ENCODE results near the gene PMS1.

Gene PMS1

DNA sequence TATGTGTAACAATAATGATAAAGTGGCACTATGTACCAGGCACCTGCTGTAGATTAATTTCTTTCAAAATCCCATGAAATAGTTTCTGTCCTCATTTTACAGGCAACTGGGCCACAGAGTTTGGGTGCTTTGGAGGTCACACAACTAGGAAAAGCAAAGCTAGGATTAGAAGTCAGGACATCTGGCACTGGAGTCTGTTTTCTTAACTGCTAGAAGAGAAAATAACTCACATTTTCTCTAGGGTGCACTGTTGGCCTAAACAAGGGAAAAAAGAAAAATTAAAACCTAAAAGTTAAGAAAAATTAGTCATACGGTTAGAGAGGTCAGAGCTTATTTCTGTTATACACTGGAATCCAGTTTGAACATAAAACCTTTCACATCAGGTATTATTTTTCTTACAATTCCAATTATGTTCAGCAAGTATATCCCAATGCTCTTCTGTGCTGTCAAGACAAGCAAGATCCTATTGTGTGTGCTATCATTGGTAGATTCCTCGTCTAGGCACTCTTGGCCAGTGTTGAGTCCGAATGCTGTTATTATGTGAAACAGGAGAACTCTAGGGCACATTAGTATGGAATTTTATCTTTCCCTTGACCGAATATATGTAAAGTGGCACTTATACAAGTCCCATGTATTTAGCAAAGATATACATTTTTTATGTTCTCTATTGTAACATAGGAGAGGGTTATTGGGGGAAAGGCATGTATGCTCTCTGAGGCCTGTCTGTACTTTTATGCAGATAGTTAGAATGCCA, 20.2 kb upstream of the PMS1 start:
- H3K4me3 ChIP-seq (ENCODE audit: low read depth, low read length) = no peak overlapping the region

DNA sequence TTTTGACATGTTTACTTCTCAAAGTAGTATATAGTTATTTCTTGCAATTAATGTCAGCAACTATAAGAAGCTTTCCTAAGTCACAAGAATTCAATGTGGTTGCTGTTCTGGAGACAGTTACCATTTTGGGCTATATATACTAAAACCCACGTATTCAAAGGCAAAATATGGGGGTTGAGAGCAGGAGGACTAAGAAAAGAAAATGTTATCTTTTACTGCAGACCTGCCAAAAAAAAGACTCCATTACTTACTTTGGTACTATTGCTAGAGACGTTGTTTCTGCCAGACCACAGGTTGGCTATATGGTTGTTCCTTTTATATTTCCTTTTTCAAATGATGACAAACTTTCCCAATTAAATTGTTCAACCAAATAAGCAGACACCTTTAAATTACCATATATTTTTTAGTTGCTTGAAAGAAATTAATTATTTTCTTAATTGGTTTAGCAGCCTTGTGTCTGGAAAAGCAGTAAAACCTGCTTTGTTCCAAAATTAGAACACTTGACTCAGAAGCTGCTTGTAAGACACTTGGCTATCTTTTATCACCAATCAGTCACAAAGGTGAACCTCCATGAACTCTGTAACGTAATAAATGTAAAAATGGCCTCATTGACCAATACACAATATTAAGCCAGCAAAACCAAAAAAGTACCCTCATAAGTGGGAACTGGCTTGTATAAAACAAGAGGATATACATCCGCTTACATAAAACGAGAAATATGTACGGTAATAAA, 13.5 kb upstream of the PMS1 start:
- TF ChIP-seq, protein P1, sequence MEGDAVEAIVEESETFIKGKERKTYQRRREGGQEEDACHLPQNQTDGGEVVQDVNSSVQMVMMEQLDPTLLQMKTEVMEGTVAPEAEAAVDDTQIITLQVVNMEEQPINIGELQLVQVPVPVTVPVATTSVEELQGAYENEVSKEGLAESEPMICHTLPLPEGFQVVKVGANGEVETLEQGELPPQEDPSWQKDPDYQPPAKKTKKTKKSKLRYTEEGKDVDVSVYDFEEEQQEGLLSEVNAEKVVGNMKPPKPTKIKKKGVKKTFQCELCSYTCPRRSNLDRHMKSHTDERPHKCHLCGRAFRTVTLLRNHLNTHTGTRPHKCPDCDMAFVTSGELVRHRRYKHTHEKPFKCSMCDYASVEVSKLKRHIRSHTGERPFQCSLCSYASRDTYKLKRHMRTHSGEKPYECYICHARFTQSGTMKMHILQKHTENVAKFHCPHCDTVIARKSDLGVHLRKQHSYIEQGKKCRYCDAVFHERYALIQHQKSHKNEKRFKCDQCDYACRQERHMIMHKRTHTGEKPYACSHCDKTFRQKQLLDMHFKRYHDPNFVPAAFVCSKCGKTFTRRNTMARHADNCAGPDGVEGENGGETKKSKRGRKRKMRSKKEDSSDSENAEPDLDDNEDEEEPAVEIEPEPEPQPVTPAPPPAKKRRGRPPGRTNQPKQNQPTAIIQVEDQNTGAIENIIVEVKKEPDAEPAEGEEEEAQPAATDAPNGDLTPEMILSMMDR (IDR thresholded peaks at IDR 0.05; ENCODE audit: borderline replicate concordance, insufficient read depth, low read depth, low read length) = no peak
- H3K4me3 ChIP-seq (ENCODE audit: low read depth, low read length) = no peak overlapping the region

More for the DNA sequence above, 20.2 kb upstream of the PMS1 start:
- TF ChIP-seq, protein P1 (IDR thresholded peaks at IDR 0.05; ENCODE audit: borderline replicate concordance, insufficient read depth, low read depth, low read length) = no peak

DNA sequence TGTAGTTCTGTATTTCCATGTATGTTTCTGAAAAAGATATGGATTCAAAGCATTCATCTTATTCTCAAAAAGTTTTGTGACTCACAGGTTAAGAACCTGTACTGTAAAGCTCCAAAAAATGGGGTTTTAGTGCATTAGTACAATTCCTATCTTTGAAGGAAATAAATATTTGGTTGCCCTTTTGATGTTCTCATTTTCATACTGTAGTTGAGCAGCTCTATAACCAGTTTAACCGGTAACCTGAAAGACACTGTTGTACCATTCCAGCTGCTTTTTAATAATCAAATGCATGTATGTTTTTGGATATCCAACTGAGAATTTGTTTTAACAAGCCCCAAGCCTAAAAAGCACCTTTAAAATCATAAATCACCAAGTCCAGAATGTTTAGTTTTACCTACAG, 12.0 kb upstream of the PMS1 start:
- no peak overlapping the region for H3K4me3 ChIP-seq (ENCODE audit: low read depth, low read length)
- TF ChIP-seq, protein P1 (IDR thresholded peaks at IDR 0.05; ENCODE audit: borderline replicate concordance, insufficient read depth, low read depth, low read length) = no peak

DNA sequence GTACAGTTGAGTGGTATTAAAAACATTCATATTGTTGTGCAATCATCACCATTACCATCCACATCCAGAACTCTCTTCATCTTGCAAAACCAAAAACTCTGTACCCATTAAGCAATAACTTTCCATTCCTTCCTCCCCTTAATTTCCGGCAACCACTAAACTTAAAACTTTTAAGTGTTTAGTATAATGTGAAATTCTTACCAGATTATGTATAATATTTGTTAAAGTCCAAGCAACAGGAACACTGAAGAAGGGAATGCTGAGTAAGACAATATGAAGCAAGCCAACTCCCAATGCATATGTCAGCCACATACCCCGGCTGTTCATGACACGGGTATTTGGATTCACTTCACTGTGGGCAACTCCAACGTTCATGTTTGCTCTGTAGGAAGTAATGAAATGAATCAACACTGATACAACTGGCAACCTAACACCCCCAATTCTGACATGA, 2.0 kb upstream of the PMS1 start:
- TF ChIP-seq, protein P1 (IDR thresholded peaks at IDR 0.05; ENCODE audit: borderline replicate concordance, insufficient read depth, low read depth, low read length) = no peak
- H3K4me3 ChIP-seq (ENCODE audit: low read depth, low read length) = peak overlapping the region; percentile 1

DNA sequence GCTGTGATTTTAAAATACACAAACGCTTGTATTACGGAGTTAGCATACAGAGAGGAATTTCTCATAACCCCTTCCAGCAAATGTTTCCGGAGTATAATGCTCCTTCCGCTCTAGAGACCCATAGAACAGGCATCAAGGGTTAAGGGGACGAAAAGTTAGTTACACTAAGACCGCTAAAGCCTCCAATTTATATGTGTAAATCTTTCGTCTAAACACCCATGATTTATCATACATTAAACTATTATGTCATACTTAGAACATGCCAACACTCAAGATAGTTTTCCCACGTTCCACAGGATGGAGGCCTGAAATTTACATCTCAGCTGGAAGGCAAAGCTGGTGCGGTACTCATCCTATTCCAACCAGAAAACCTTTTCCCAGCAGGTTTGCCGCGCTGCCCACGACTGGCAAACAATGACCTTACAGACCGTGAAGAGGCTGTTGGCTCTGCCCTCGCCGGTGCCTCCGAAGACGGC, 761 bp upstream of the PMS1 start:
- H3K4me3 ChIP-seq (ENCODE audit: low read depth, low read length) = peak overlapping the region; percentile 87
- TF ChIP-seq, protein P1 (IDR thresholded peaks at IDR 0.05; ENCODE audit: borderline replicate concordance, insufficient read depth, low read depth, low read length) = no peak

DNA sequence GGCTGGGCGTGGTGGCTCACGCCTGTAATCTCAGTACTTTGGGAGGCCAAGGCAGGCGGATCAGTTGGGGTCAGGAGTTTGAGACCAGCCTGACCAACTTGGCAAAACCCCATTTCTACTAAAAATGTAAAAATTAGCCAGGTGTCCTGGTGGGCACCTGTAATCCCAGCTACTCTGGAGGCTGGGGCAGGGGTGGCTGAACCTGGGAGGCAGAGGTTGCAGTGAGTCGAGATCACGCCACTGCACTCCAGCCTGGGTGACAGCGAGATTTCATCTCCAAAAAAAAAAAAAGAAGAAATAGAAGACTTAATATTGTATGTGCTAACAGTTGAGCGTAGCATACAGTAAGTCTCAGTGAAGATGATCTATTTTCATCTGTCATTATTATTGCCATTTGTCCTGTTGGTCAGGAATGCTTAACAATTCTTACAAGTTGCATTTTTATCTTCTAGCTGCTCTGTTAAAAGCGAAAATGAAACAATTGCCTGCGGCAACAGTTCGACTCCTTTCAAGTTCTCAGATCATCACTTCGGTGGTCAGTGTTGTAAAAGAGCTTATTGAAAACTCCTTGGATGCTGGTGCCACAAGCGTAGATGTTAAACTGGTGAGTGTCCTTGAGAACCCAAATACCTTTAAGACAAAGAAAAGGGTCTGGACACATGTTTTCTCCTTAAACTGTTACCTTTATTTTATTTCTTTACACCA, 7.2 kb downstream of the PMS1 start:
- TF ChIP-seq, protein P1 (IDR thresholded peaks at IDR 0.05; ENCODE audit: borderline replicate concordance, insufficient read depth, low read depth, low read length) = no peak
- H3K4me3 ChIP-seq (ENCODE audit: low read depth, low read length) = no peak overlapping the region

Measured in GM12875 (cell line).